ENCODE data around the gene DYNC1I1.

The DYNC1I1 gene

GRCh38 chr7:95976369-95977060 lies 204.2 kb downstream of the DYNC1I1 start:
- Histone ChIP-seq H3K27me3 (no peaks in the 10 kb centered on the region), H3K4me3 (no peak overlapping the region), H4K20me1 (no peaks in the 10 kb centered on the region), H3K4me2 (no peak overlapping the region), H3K27ac (no peak overlapping the region), H3K4me1 (no peaks in the 10 kb centered on the region), H3K36me3 (no peaks in the 10 kb centered on the region), H3K9me3 (no peaks in the 10 kb centered on the region), H3K9ac (no peak overlapping the region)
- TF ChIP-seq Cebpa-rat (IDR thresholded peaks at IDR 0.05) = no peak

GRCh38 chr7:95977994-95978393 lies 205.6 kb downstream of the DYNC1I1 start:
- no peak overlapping the region for H3K4me2 ChIP-seq
- no peaks in the 10 kb centered on the region for H3K36me3 ChIP-seq
- H3K27me3 ChIP-seq = no peaks in the 10 kb centered on the region
- TF ChIP-seq Cebpa-rat (IDR thresholded peaks at IDR 0.05) = no peak
- H3K9ac ChIP-seq = no peak overlapping the region
- no peaks in the 10 kb centered on the region for H3K9me3 ChIP-seq
- H3K27ac ChIP-seq = no peak overlapping the region
- no peaks in the 10 kb centered on the region for H4K20me1 ChIP-seq
- no peak overlapping the region for H3K4me3 ChIP-seq
- H3K4me1 ChIP-seq = no peaks in the 10 kb centered on the region

GRCh38 chr7:95980167-95980566 lies 207.8 kb downstream of the DYNC1I1 start:
- no peaks in the 10 kb centered on the region for H3K36me3 ChIP-seq
- no peaks in the 10 kb centered on the region for H3K4me1 ChIP-seq
- H3K9me3 ChIP-seq = no peaks in the 10 kb centered on the region
- no peaks in the 10 kb centered on the region for H4K20me1 ChIP-seq
- H3K4me2 ChIP-seq = no peak overlapping the region
- no peak overlapping the region for H3K4me3 ChIP-seq
- no peaks in the 10 kb centered on the region for H3K27me3 ChIP-seq
- H3K9ac ChIP-seq = no peak overlapping the region
- no peak for TF ChIP-seq Cebpa-rat (IDR thresholded peaks at IDR 0.05)
- no peak overlapping the region for H3K27ac ChIP-seq

GRCh38 chr7:95980706-95981105 lies 208.4 kb downstream of the DYNC1I1 start:
- H4K20me1 ChIP-seq = no peaks in the 10 kb centered on the region
- H3K36me3 ChIP-seq = no peaks in the 10 kb centered on the region
- no peaks in the 10 kb centered on the region for H3K27me3 ChIP-seq
- no peak overlapping the region for H3K4me3 ChIP-seq
- no peak overlapping the region for H3K27ac ChIP-seq
- no peaks in the 10 kb centered on the region for H3K9me3 ChIP-seq
- no peak overlapping the region for H3K9ac ChIP-seq
- H3K4me1 ChIP-seq = no peaks in the 10 kb centered on the region
- TF ChIP-seq Cebpa-rat (IDR thresholded peaks at IDR 0.05) = no peak
- no peak overlapping the region for H3K4me2 ChIP-seq

- no peaks in the 10 kb centered on the region for H3K9me3 ChIP-seq
- H3K4me2 ChIP-seq = no peak overlapping the region
- no peaks in the 10 kb centered on the region for H3K4me1 ChIP-seq
- no peaks in the 10 kb centered on the region for H3K36me3 ChIP-seq
- TF ChIP-seq Cebpa-rat (IDR thresholded peaks at IDR 0.05) = no peak
- no peaks in the 10 kb centered on the region for H3K27me3 ChIP-seq
- H3K9ac ChIP-seq = no peak overlapping the region
- H3K27ac ChIP-seq = no peak overlapping the region
- H4K20me1 ChIP-seq = no peaks in the 10 kb centered on the region
- H3K4me3 ChIP-seq = no peak overlapping the region
These were observed 213.9 kb downstream of the DYNC1I1 start for GRCh38 chr7:95986178-95986764.

GRCh38 chr7:95989301-95989700 lies 216.9 kb downstream of the DYNC1I1 start:
- H3K36me3 ChIP-seq = no peaks in the 10 kb centered on the region
- H3K4me3 ChIP-seq = no peak overlapping the region
- no peaks in the 10 kb centered on the region for H3K27me3 ChIP-seq

GRCh38 chr7:95993380-95993779 lies 221.0 kb downstream of the DYNC1I1 start:
- Histone ChIP-seq H3K9me3 (no peaks in the 10 kb centered on the region), H3K36me3 (no peaks in the 10 kb centered on the region), H3K4me2 (no peak overlapping the region), H3K4me3 (no peak overlapping the region), H3K4me1 (peaks cover 34% of the 10 kb centered on the region), H3K27ac (no peak overlapping the region), H4K20me1 (no peaks in the 10 kb centered on the region), H3K9ac (no peak overlapping the region), H3K27me3 (no peaks in the 10 kb centered on the region)
- TF ChIP-seq Cebpa-rat (IDR thresholded peaks at IDR 0.05) = no peak

More at GRCh38 chr7:95989301-95989700, 216.9 kb downstream of the DYNC1I1 start:
- H3K27ac ChIP-seq = no peak overlapping the region
- H3K9ac ChIP-seq = no peak overlapping the region
- no peak for TF ChIP-seq Cebpa-rat (IDR thresholded peaks at IDR 0.05)
- no peaks in the 10 kb centered on the region for H3K9me3 ChIP-seq
- H3K4me1 ChIP-seq = peaks cover 9% of the 10 kb centered on the region
- no peak overlapping the region for H3K4me2 ChIP-seq
- no peaks in the 10 kb centered on the region for H4K20me1 ChIP-seq

GRCh38 chr7:95996174-95996573 lies 223.8 kb downstream of the DYNC1I1 start:
- H3K9ac ChIP-seq = no peak overlapping the region
- no peak overlapping the region for H3K27ac ChIP-seq
- H3K4me2 ChIP-seq = peak overlapping the region; percentile 63
- no peaks in the 10 kb centered on the region for H4K20me1 ChIP-seq
- H3K27me3 ChIP-seq = no peaks in the 10 kb centered on the region
- H3K4me3 ChIP-seq = no peak overlapping the region
- peak; percentile 46; the same call in 1 of the 2 replicates for TF ChIP-seq Cebpa-rat (IDR thresholded peaks at IDR 0.05)
- no peaks in the 10 kb centered on the region for H3K36me3 ChIP-seq
- H3K4me1 ChIP-seq = peaks cover 34% of the 10 kb centered on the region
- H3K9me3 ChIP-seq = no peaks in the 10 kb centered on the region

- H3K4me2 ChIP-seq = peak overlapping the region; percentile 63; the same call in 1 of the 2 replicates
These were observed 224.5 kb downstream of the DYNC1I1 start for GRCh38 chr7:95996886-95997285.

GRCh38 chr7:95997632-95998031 lies 225.3 kb downstream of the DYNC1I1 start:
- Histone ChIP-seq H3K27ac (no peak overlapping the region), H3K9me3 (no peaks in the 10 kb centered on the region), H3K27me3 (no peaks in the 10 kb centered on the region), H3K9ac (no peak overlapping the region), H3K4me3 (no peak overlapping the region), H3K4me2 (no peak overlapping the region), H4K20me1 (no peaks in the 10 kb centered on the region), H3K4me1 (peaks cover 34% of the 10 kb centered on the region), H3K36me3 (no peaks in the 10 kb centered on the region)
- TF ChIP-seq Cebpa-rat (IDR thresholded peaks at IDR 0.05) = no peak

More at GRCh38 chr7:95996886-95997285, 224.5 kb downstream of the DYNC1I1 start:
- Histone ChIP-seq H3K4me1 (peaks cover 34% of the 10 kb centered on the region), H3K9me3 (no peaks in the 10 kb centered on the region), H3K4me3 (no peak overlapping the region), H3K36me3 (no peaks in the 10 kb centered on the region), H3K9ac (no peak overlapping the region), H4K20me1 (no peaks in the 10 kb centered on the region), H3K27ac (no peak overlapping the region), H3K27me3 (no peaks in the 10 kb centered on the region)
- TF ChIP-seq Cebpa-rat (IDR thresholded peaks at IDR 0.05) = no peak
